GOT3 (cell line): Measurements from ENCODE around the gene SOX6.

Source experiments
- DNase-seq: peaks from one replicate; lab custom pipeline; 2025; ENCODE audit warnings: mixed read lengths; lab: John Stamatoyannopoulos, UW

SOX6 gene

DNA sequence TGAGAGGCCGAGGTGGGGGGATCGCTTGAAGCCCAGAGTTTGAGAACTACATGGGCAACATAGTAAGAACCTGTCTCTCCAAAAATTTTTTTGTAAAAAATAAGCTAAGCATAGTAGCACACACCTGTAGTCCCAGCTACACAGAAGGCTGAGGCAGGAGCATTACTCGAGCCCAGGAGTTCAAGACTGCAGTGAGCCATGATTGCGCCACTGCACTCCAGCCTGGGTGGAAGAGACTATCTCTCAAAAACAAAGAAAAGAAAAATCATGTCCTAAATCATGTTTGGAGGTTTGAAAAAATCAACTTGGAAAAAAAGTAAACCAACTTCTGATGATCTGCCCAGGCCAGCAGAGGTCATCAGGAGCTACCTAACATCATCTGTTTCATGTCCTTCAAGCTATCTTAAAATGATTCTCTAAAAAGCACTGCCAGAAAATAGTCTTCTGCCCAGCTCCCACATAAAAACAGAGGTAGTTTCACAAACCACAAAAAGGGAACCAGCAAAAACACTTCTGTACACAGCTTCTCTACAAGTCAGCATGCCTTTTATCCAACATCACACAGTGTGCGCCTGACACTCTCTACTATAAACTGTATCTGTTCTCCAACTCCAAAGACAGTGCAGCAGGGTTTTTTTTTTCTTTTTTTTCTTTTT is 165.0 kb downstream of the SOX6 start:
- DNase-seq: no peak

- DNase-seq: no peak
Measured at GRCh38 chr11:16186680-16187079, 169.7 kb downstream of the SOX6 start.

- no peak for DNase-seq
Measured at GRCh38 chr11:16185042-16185441, 171.3 kb downstream of the SOX6 start.

DNA sequence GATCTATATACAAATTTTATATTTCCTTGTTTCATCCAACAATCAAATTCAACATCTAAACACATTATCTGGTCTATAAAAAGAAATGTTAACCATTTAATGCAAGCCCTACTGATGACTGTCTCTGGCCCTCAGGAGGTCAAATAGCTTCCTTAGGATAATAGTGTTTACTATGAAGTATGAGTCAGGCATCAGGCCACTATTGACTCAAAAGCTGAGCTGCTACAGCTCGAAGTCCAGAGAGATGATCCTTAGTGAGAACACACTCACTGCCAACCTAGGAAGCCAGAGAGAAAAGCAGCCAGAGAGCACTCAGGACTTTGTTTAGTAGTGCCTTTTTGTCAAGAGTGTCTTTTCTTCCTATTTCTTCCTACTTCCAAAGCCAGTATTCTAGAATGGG is 171.8 kb downstream of the SOX6 start:
- DNase-seq: no peak

- no peak for DNase-seq
Measured at GRCh38 chr11:16182553-16182952, 173.8 kb downstream of the SOX6 start.

DNA sequence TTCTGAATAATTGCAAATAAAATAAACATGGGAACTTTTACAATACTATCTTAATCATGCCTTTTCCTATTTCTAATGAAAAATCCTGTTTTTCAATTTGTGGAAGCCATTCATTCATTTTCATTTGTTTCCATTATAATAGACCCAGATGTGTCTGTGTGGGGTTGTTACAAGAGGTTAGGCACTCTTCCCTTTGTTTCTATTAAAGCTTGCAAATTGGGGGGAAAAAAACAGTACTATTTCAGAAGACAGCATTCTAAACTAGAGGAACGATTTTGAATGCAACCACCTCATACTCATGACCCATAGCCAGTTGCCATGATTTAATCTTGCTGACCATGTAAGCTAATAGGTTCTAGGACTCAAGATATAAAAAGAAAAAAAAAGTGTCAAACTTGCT is 175.5 kb downstream of the SOX6 start:
- no peak for DNase-seq

- no peak for DNase-seq
Measured at GRCh38 chr11:16179676-16180075, 176.7 kb downstream of the SOX6 start.

GRCh38 chr11:16178273-16178672 is 178.1 kb downstream of the SOX6 start:
- no peak for DNase-seq

DNA sequence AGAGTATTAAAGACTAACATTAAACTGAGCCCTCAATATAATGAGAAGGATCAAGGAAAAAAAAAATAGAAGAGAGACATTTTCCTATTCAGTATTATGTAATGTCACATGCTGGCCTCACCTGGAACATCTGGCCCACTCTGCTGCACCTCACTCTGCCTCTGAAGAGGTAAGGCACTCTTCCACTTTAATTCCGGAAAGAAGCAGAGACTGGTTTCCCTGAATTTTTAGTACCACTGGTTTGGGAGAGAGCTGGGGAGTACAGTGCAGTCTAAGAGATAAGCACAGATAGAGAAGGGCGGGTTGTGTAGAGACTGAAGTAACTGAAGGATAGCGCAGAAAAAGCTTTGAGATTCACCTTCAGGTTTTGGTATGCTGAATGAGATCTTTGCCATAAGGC is 178.7 kb downstream of the SOX6 start:
- no peak for DNase-seq

DNA sequence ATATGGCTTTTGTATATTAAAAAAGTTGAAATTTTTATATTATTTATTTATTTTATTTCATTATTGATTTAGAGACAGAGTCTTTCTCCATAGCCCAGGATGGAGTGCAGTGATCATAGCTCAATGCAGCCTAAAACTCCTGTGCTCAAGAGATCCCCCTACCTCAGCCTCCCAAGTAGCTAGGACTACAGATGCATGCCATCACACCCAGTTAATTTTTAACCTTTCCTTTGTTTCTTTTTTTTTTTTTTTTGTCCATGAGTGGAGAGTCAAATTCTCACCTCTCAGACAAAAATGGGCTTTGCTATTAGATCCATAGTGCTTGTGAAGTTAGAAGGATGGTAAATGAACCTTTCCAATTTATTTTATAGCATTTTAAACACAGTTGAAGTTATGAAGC is 182.5 kb downstream of the SOX6 start:
- no peak for DNase-seq

- DNase-seq: no peak
Measured at GRCh38 chr11:16171882-16172281, 184.5 kb downstream of the SOX6 start.

DNA sequence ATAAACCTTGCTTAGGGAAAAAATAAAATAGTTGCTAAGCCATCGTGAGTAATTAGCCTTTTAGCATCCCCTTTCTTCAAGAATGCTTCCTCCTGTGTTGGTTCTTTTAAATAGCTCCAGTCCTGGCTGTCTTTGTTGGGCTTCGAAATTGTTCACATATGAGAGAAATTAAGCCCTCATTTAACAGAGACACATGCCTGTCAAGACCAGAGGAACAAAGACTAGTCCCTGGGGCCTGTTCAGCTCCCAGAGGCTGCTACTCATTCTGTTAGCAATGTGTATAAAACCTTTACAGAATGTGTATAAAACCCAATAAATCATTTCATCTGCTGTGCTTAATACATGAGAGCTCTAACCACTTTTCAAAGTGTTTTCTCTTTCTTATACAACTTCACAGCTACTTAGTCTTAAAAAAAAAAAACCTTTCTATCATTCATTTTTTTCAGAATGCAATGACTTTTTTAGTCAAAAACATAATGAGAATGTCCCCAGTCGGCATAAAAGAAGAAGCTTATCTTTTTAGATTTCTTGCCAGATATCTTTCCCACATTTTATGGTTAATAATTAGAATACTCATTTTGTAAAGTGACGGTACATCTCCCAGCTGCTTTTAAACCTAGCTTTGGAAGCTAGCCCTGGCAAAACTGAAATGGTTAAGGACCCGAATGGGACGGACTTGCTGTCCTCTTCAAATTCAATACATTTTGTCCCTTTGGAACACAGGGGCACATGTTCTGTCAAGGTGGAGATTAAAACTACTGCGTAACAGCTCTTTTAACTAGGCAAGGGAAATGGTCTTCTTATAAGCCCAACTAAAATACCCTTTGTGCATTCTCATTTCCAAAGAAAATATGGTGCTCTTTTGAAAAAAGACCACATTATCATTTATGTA is 186.1 kb downstream of the SOX6 start:
- DNase-seq: no peak

DNA sequence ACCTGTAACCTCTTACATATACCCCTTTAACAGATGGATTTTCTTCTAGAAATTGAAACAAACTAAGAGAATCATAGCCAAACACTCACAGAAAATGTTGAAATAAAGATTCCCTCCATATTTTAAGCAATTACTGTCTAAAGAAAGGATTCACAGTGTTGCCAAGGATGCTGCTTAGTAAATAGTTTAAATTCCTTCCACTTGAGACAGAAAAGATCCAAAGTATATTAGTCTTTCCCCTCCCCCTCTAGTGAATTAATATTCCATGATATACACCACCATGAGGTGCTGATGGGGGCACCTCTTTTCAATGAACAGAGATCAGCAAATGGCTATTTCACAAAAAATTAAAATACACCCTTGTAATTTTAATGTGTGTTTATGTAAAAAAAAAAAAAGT is 186.8 kb downstream of the SOX6 start:
- DNase-seq: no peak

- DNase-seq: no peak
Measured at GRCh38 chr11:16167706-16168487, 188.4 kb downstream of the SOX6 start.

DNA sequence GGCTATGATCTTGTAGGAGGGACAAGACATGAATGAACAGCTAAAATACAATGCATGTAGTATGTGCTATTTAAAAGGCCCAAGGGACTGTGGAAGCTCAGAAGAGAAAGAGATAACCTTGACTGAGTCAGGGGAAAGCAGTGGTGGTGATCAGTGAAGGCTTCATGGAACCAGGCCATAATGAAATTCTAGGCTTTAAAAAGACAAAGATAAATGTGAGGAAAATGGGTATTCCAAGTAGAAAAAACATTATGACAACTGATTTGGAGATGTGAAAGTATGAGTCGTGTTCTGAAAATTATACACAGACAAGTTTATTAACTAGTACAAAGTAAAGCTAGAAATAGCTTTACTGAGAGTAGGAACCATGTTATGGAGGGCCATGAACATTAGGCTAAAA is 189.8 kb downstream of the SOX6 start:
- DNase-seq: no peak

GRCh38 chr11:16160146-16160545 is 196.2 kb downstream of the SOX6 start:
- DNase-seq: no peak

- DNase-seq: no peak
Measured at GRCh38 chr11:16158426-16158994, 197.8 kb downstream of the SOX6 start.

DNA sequence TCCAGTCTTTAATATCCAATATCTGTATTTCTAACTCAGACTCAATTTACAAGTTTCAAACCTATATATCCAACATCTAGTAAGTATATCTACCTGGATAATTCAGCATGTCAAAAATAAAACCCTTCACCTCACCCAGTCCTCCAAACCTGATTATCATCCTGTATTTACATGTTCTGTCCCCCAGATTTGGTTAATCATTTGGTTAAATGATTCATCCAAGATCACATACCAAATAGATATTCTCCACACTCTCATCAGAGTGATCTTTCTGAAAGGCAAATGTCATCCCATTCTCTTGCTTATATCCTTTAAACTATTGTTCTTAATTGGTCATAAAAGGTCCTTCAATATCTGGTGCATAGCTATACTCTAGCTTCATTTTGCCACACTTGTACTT is 199.0 kb downstream of the SOX6 start:
- no peak for DNase-seq

DNA sequence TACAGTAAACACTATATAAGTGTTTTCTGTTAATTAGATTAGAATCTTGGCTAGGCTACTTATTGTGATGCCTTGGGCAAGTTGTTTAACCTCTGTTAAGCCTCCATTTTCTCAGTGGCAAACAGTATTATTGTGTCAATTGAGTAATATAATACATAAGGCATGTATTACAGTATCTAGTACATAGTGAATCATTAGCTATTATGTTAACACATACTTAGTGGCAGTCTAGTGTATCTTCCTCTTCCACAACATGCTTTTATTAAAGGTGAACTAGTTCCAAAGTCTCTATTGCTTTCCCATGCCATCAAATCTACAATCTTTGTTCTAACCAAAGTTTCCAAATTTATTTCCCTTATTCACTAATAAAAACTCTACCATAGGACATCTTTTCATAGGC is 200.9 kb downstream of the SOX6 start:
- DNase-seq: no peak

DNA sequence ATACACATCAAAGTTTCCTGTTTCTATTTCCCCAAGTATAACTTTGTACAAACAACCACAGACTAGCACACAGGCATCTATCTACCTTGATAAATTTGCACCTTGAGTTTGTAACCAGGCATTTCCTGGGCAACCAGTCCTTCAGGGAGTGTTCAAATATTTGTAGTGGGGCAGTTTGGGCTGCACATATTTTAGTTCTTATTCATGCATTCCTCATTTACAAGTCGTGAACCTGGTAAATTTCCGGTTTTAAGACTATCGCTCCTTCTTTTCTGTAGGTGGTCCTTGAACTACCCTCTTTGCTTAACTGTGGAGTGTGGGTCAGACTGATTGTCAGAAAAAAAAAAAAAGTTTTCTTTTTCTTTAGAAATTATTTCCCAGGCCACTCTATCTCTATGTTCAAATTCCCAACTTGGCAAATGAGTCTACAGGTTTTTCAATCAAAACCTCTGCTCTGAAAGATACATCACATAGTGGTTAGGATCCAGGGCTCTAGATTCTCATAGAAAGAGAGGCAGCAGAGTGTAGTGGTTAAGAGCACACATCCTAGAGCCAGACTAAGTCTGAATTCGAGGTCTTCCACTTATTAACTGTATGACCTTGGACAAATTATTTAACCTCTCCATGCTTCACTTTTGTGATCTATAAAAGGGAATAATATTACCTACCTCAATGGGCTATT is 201.5 kb downstream of the SOX6 start:
- no peak for DNase-seq

GRCh38 chr11:16153951-16154350 is 202.4 kb downstream of the SOX6 start:
- no peak for DNase-seq

DNA sequence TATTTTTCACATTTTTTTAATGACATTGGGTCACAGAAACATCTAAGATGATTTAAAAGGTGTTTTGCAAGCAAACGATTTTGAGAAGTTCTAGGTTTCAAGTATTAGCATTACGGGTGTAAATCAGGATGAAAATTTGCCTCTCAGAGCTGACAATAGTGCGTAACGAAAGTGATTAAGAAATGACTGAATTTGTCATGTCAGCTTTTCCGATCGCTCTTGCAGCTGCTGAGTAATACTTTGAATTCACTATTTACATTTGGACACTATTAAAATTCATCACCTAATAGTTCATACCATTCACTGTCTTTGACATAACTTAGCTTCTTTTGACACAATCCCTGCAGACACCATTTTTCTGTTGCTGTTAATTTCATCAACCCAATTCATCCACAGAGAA is 205.2 kb downstream of the SOX6 start:
- DNase-seq: no peak
